Left renal cortex interstitium (tissue), 4 donors: Measurements from ENCODE around the gene KIAA0753. TPM values are rescaled to one million over a fixed set of nuclear protein-coding genes. Genes with fewer than 3 reads are reported as not detected.

Source experiments
- DNase-seq, 4 donors: peaks; one replicate each; pipeline ENCODE4 v3.0.0-alpha.2; 2013; ENCODE audit warnings: low read depth in 4 of 4, low spot score in 2 of 4, missing footprints in 1 of 4
- polyA plus RNA-seq, 4 donors: library from polyadenylated mRNA; unstranded; fragments of 120-200 nt; gene quantifications; one replicate each; pipeline ENCODE4 v1.2.1, GENCODE V29; 2013; ENCODE audit not compliant: insufficient read length in 4 of 4

KIAA0753 gene
- polyA plus RNA-seq, 4 donors = 25.3 to 42.2 (median 37.9) TPM

DNA sequence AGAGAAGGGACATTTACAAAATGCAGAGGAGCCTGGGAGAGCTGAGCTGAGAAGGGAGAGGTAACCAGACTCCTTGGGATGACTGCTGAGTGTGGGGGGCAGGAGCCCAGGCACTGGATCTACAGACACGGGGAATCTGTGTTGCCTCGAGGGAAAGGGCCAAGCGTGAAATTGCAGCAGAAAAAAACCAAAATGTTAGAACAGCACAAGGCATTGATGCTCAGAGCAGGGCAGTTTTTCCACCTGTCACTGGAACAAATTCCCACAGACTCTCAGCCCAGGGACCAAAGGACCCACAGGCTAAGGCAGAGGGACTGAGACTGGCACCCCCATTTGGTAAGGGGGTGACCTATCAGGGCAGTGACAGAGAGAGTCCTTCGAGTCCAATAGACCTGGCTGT, 86.2 kb downstream of the KIAA0753 start:
- no peak for DNase-seq

DNA sequence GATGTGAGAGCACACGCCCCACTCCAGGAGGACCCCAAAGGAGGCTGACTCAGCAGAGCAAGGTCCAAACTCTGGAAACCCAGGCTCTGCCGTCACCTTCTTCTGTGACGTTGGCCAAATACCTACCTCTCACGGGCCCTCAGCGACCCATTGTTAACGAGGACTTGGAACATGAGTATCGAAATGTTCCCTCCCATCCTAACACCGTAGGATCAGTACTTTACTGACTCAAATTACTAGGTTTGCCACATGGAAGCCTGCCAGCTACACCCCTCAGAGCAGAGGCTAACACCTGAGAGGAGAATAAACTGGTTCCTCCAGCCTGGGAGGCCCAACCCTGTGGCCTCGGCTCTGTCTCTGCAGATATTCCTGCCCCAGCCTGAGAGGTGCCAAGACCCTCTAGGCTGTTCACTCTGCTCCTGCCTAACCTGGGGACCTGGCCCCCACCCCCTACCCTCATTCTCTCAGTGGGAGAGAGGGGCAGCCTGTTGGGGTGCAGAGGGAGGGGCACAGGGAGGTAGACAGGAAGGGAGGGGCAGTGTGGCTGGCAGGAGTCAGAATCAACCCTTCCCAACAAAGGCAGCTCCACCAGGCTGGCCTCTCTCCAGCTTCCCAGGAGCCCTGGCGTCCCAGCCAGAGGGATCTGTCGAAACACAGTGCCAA, 88.5 kb downstream of the KIAA0753 start:
- DNase-seq = no peak

DNA sequence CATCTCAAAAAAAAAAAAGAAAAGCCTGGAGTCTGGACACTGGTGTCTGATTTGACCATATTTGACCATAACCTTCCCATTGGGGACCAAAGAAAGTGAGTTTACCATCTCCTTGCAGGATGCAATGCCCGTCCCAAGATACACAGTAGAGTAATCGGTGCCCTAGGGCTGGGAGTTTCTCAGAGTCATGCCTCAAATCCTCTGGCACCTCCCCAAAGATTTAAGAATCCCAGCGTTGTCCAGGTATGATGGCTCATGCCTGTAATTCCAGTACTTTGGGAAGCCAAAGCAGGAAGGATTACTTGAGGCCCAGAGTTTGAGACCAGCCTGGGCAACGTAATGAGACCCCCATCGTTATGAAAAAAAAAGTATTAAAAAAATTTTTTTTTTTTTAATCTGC, 89.2 kb downstream of the KIAA0753 start:
- DNase-seq = no peak

DNA sequence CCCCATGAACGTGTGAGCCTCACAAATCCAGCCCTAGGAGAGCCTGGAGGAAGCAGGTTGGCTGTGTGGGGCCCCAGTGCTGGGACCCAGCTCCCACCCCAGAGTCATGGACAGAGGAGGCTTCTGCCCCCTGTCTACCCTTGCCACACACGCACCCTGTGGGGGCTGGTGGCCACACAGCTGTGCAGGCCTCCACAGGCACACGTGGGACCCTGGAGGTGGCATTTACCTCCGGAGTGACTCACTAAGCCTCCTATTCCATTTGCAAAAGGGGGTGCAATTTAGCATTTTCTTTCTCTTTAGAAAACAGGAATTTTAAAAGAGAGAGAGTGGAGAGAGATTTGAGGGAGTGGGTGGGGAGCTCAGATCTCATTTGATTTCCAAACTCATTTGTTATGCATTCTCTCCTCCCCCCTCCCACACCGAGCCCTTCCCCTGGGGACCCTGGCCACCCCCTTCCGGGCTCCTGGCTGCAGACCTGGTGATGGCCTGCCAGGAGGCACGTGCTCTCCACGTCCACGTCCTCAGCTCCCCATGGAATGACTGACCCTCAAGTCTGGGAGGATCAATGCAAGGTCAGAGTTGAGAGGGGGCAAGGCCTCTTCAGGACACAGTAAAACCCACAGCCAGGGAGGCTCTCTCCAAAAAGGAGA, 91.0 kb downstream of the KIAA0753 start:
- DNase-seq = no peak

DNA sequence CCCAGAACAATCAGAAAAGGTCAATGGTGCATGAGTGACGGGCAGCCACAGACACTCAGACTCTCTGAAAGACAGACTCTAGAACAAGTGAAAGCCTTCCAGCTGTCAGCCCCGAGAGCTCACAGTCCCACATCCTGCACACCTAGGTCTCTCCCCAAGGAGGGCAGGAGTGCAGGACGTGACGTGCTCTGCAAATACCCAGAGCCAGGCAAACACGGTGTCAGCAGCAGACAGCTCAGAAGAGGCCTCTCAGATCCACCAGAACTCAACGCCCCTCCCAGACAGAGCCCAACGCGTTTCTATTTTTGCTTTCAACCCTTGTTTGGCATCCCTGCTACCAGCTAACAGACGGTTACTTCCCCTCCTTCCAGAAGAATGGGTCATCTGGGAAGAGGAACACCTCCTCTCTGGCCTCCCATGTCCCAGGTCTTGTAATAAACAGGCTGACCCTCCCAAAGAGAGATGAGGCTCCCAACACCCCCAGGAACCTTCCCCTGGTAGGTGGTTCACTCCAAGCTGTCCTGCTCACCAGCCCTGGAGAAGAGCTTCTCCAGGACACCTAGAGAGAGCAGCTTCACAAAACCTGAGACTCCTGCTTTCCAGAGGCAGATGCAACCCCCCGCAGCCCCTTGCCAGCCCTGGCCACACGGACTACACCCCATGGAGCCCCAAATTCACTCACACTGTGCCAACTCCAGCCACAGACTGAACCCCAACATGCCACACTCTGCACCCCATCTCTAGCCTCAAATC, 91.8 kb downstream of the KIAA0753 start:
- DNase-seq = no peak

DNA sequence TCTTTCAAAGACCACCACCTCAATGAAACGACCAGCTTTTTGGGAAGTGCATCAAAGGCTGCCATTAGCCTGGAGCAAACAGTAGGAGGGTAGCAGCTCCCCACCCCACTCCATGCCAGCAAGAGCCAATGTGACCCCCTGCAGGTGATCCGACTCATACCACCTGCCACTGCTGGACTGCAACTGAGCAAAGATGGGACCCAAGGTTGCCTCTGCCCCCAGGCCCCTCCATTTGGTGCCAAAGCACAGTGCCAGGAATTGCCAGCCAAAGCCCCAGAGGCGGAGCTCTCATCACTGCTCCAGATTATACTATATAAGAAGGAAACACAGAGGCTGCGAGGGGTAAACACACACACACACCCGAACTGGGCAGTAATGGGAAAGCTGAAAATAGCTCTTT, 92.5 kb downstream of the KIAA0753 start:
- DNase-seq = no peak

DNA sequence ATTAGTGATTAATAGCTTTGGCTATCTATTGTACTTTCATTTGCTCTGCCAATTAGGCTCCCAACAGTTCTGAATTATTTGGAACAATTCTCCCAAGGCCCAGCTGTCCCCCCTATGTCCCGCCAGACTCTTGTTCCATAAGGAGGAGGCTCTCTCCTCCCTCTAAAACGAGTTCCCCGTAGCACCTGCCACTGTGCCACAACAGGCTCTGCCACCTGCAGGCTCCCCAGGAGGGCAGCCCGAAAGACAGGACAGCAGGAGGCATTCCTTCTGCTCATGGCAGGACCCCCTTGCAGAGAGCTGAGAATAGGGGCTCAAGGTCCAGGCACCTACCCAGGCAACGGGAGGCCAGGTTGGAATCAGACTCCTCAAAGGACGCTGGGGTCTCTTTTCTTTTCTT, 93.2 kb downstream of the KIAA0753 start:
- DNase-seq = no peak

DNA sequence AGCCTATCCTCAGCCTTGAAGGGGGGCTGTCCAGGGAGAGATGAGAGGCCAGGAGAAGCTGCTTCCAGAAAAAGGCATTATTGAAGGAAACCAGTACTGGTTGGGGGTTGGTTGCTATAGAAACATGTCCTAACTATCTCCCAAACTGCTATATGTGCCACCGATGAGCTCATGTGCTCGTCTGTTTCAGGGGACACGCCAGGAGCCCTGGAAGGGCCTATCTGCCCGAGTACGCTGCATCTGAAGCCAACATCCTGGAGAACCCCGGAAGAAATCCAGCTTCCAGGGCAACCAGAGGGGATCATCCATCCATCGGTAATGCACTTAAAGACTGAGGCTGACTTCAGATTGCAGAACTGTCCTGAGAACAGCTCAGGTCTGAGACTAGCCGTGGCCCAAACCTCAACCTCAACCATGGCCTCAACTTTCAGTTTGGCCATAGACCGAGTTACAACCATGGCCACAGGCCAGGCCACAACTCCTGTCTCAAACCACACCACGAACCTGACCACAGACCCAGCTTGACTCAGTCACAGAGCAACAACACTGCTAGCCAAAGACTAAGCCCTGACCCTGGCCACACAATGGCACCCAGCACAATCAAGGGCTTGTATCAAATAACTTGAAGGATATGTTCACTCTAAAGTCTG, 94.3 kb downstream of the KIAA0753 start:
- no peak for DNase-seq

DNA sequence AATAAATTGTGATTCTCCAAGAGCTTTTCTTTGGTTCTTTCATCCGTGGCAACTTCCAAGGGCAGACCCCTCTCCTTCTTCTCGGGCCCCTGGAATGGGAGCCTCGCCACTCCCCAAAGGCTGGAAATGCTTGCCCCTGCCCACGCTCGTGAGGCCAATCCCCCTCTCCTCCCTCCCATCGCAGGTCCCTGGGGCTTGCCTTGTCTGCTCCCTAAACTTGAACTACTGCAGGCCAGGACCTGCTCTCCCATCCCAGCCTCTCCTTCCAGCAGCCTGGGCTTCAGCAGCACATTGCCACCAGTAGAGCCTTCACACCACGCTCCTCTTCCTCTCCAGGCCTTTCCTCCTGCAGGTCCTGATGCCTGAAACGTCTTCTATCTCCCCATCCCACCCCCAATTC, 95.2 kb downstream of the KIAA0753 start:
- no peak for DNase-seq

DNA sequence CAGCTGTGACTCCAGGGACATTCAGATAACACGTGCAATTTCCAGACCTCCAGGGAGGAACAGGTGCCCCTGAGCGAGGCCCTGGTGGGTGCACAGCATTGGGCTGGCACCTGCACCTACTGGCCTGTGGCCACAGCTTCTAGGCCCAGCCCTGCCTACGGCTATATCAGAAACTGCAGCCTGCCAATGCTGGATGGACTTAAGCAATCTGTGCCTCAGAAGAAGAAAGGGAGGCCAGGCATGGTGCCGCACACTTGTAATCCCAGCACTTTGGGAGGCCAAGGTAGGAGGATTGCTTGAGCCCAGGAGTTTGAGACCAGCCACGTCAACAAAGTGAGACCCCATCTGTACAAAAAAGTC, 96.5 kb downstream of the KIAA0753 start:
- no peak for DNase-seq

DNA sequence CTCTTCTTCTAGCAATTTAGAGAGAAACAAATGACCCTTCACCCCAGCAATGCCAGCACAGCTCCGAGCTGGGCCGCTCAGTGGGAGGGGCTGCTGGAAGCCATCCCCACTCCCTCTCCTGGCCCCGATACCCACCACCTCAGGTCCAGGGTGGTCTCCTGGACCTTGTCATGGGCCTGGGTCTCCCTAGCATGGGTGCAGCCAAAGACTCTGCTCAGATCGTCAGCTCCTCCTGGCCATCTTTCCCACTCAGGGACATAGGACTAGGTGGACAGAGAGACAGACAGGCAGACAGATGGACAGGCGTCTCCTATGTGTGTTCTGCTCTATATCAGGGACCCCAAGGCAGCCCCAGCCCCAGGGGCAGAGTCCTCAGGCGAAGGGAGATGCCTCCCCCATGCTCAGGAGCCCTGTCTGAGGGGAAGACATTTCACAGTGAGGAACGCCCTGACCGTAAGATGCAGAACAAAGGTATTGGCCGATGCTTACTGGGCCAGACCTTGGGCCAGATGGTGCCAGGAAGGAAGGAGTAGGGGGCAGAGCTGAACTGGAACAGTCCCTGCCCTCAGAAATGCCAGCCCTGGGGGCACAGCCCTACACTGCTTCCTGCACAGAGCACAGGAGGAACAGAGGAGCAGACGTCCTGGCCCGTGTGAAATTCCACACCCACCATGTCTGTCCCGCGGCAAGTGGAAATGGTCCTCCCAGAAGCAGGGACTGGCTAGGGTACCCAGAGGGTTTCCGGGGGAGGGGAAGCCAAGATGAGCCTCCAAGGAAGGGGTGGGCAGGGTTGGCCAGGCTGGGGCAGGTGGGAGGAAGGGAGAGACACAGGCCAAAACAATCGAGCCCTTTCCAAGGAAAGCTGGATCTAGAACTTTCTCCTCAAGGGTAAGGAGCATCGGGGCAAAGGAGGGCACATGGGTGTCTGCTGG, 97.2 kb downstream of the KIAA0753 start:
- DNase-seq = no peak

DNA sequence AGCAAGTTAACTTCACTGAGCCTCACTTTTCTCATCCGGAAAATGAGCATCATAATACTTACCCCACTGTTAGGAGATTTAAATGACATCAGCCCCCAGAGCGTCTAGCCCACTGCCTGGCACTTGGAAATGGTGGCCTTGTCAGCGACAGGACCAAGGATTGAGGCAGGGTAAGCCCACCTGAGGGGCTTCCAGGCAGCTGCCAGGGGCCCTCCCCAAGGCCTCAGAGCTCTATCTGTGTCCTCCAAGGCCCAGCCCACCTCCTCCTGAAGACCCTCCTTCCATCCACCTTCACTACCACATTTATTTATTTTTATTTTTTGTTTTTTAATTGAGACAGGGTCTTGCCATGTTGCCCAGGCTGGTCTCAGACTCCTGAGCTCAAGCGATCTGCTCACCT, 97.9 kb downstream of the KIAA0753 start:
- DNase-seq = no peak

DNA sequence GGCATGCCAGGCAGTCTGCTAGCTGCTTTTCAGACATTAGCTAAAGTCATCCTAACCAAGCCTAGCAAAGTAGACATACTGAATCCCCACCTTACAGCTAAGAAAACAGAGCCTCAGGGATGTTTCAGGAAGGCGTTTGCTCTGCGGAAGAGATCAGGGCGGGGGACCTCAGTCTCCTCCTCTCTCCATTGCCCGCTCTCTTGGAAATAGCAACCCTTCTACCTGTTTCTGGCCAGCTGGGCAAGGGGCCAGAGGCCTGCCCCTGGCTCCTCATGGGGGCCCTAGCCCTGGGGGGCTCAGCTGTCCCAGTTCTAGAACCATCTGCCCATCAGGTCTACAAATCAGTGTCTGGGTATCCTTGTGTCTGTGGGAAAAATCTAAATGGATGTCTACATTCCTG, 98.6 kb downstream of the KIAA0753 start:
- DNase-seq = no peak

DNA sequence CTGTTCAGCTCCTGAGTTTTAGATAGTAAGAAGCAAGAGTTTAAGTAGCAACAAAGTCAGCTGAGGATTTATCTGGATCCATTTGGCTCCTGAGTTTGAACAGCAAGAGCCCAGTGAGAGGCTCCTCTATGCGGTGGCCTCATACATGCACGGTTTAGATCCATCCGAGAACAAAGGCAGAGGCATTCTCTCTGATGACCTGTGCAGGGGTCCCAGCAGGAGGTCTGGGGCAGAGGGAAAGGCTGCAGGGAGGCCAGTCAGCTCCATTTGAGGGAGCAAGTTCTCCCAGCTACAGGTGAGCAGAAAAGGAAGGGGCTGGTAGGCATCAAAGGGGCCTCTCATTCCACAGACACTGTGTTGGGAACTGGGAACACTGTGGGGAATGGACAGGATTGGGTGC, 100.6 kb downstream of the KIAA0753 start:
- no peak for DNase-seq

DNA sequence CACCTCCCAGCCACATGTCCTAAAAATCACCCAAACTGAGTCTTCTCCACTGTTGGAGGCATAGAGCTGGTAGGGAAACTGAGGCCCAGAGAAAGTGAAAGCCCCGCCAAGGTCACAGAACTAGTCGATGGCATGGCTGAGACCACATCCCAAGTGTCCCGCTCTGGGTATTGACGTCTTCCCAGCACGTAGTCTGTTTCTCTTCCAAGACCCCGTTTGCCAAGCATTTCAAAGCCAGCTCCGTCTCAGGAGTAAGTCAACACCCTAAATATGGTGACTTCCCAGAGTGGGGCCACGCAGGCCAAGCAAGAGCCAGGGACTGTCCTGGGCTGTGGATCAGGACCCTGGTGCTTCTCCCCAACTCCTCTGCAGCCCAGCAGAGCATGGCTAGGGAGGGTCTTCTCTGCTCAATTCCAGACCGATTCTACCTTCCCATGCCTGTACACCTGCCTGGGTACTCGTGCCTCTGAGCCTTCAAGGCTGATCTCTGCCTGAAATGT, 103.9 kb downstream of the KIAA0753 start:
- DNase-seq = no peak

DNA sequence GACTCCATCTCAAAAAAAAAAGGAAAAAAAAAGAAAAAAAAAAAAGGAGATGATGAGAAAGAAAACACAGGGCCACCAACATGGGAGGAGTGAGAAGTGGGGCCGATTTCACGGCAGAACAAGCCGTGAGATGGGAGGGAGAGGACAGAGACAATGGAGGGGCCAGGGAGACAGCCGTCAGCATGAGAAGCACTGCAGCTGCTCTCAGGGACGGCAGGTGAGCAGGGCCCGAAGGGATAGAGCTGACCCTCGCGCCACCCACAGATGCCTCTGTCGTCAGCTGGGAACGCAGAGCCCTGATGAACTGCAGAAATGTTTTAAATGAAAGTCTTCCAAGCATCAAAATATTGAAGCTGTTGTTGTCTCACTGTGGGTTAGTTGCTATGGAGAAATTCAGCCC, 104.5 kb downstream of the KIAA0753 start:
- DNase-seq = no peak

DNA sequence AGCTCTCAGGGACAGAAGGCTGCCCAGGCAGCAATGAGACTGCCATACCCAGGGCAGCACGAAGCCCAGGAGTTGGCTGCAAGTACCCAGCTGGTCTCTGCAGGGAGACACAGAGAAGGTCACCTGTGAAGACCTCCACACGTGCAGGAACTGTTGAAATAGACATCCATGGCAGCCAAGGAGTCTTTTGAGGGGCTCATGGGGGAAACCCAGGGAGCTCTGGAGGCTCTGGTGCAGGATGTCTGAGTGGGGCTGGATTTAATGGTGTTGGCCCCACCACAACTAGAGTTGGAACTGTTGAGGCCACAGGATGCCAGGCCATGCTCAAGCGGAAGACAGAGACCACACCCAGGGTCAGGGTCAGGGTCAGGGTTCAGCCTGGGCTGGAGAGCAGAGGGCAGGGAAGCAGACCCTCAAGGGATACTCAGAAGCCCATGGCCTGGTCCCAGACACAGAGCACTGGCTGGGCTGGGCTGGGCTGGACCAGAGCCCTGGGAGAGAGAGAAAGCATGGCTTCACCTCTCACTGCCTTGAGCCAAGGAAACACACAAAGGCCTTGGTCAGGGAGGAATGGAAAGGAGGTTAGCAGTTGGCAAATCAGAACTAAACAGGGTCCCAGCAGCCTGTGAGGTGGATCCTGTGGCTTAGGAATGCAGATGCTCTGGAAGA, 105.5 kb downstream of the KIAA0753 start:
- DNase-seq = no peak

DNA sequence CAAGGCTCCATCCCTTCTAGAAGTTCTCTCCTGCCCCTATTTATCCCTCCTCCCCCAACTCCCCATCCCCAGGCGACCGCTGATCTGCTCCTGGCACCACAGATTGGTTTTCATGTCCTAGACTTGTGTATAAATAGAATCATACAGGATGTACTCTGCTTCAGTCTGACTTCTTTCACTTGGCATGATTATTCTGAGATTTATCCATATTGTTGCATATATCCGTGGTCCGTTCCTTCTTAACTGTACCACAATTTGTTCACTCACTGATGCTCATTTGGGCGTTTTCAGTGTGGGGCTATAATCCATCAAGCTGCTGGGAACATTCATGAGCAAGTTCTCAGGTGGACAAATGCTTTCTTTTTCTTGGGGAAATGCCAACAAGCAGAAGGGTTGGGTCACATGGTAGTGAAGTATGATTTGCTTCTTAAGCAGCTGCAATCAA, 108.0 kb downstream of the KIAA0753 start:
- no peak for DNase-seq

DNA sequence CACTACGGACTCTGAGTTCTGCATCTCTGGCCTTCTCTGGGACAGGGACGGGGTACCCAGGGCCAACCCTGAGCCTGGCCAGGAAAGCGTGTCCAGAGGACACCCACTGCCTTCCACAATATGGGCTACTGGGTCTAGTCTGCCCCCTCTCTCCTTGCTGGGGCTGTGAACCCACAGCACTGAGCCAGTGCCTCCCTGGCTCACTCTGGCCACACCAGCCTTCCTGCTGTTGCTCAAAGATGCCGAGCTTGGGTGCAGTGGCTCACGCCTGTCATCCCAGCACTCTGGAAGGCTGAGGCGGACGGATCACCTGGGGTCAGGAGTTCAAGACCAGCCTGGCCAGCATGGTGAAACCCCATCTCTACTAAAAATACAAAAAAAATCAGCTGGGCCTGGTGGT, 108.9 kb downstream of the KIAA0753 start:
- no peak for DNase-seq
